HG03457 (cell line): ENCODE measurements around the gene KANSL1.

ENCODE experiments used
- ATAC-seq: cut with Tn5 transposase; IDR thresholded peaks from one replicate; pipeline ENCODE4 v1.9.1; 2021; ENCODE audit warnings: moderate number of reproducible peaks; ENCODE audit not compliant: unreplicated experiment

KANSL1 gene

GRCh38 chr17:46045639-46046038 is 147.6 kb downstream of the KANSL1 start:
- ATAC-seq: no peak

- no peak for ATAC-seq
Observed at GRCh38 chr17:46044989-46045388, 148.2 kb downstream of the KANSL1 start.

GRCh38 chr17:46044286-46044928 is 148.8 kb downstream of the KANSL1 start:
- ATAC-seq: no peak

- ATAC-seq: no peak
Observed at GRCh38 chr17:46043606-46044005, 149.6 kb downstream of the KANSL1 start.

- no peak for ATAC-seq
Observed at GRCh38 chr17:46042925-46043324, 150.3 kb downstream of the KANSL1 start.

GRCh38 chr17:46042246-46042645 is 151.0 kb downstream of the KANSL1 start:
- ATAC-seq: no peak

GRCh38 chr17:46039592-46040186 is 153.5 kb downstream of the KANSL1 start:
- no peak for ATAC-seq

- ATAC-seq: no peak
Observed at GRCh38 chr17:46038937-46039336, 154.3 kb downstream of the KANSL1 start.

- no peak for ATAC-seq
Observed at GRCh38 chr17:46038414-46038813, 154.8 kb downstream of the KANSL1 start.

GRCh38 chr17:46037722-46038255 is 155.4 kb downstream of the KANSL1 start:
- ATAC-seq: no peak

GRCh38 chr17:46036491-46036890 is 156.7 kb downstream of the KANSL1 start:
- no peak for ATAC-seq

GRCh38 chr17:46035112-46035818 is 158.0 kb downstream of the KANSL1 start:
- no peak for ATAC-seq

- no peak for ATAC-seq
Observed at GRCh38 chr17:46033392-46033791, 159.8 kb downstream of the KANSL1 start.

GRCh38 chr17:46032909-46033308 is 160.3 kb downstream of the KANSL1 start:
- no peak for ATAC-seq

- no peak for ATAC-seq
Observed at GRCh38 chr17:46031920-46032319, 161.3 kb downstream of the KANSL1 start.

GRCh38 chr17:46031440-46031839 is 161.8 kb downstream of the KANSL1 start:
- no peak for ATAC-seq

- no peak for ATAC-seq
Observed at GRCh38 chr17:46030752-46031151, 162.5 kb downstream of the KANSL1 start.

GRCh38 chr17:46029627-46030026 is 163.6 kb downstream of the KANSL1 start:
- ATAC-seq: no peak

GRCh38 chr17:46028981-46029565 is 164.2 kb downstream of the KANSL1 start:
- no peak for ATAC-seq

GRCh38 chr17:46028374-46028773 is 164.9 kb downstream of the KANSL1 start:
- no peak for ATAC-seq

- no peak for ATAC-seq
Observed at GRCh38 chr17:46027976-46028325, 165.3 kb downstream of the KANSL1 start.
